ENCODE results near the gene LSAMP.

LSAMP gene

GRCh38 chr3:115918900-115919299, 526.4 kb downstream of the LSAMP start:
- H3K27me3 ChIP-seq (ENCODE audit: insufficient read depth, poor library complexity, severe bottlenecking), result no peaks in the 10 kb centered on the region
- H3K4me1 ChIP-seq (ENCODE audit: insufficient read depth, poor library complexity, severe bottlenecking), result no peaks in the 10 kb centered on the region
- no peak for TF ChIP-seq CTCF (IDR thresholded peaks at IDR 0.05; ENCODE audit: poor library complexity, severe bottlenecking)
- H3K4me3 ChIP-seq (ENCODE audit: severe bottlenecking), result no peak overlapping the region
- no peak for ATAC-seq (ENCODE audit: low read depth)
- H3K27ac ChIP-seq (ENCODE audit: poor library complexity, severe bottlenecking), result no peak overlapping the region
- no peaks in the 10 kb centered on the region for H3K36me3 ChIP-seq (ENCODE audit: low read depth)
- no peak for DNase-seq (ENCODE audit: low spot score)
- H3K9me3 ChIP-seq (ENCODE audit: severe bottlenecking), result no peaks in the 10 kb centered on the region

- H3K27ac ChIP-seq (ENCODE audit: poor library complexity, severe bottlenecking), result no peak overlapping the region
- DNase-seq (ENCODE audit: low spot score) (no peak), ATAC-seq (ENCODE audit: low read depth) (no peak)
- H3K4me1 ChIP-seq (ENCODE audit: insufficient read depth, poor library complexity, severe bottlenecking), result no peaks in the 10 kb centered on the region
- H3K27me3 ChIP-seq (ENCODE audit: insufficient read depth, poor library complexity, severe bottlenecking), result no peaks in the 10 kb centered on the region
- no peaks in the 10 kb centered on the region for H3K36me3 ChIP-seq (ENCODE audit: low read depth)
- TF ChIP-seq CTCF (IDR thresholded peaks at IDR 0.05; ENCODE audit: poor library complexity, severe bottlenecking), result no peak
- no peaks in the 10 kb centered on the region for H3K9me3 ChIP-seq (ENCODE audit: severe bottlenecking)
- H3K4me3 ChIP-seq (ENCODE audit: severe bottlenecking), result no peak overlapping the region
These were observed 528.4 kb downstream of the LSAMP start for GRCh38 chr3:115916866-115917265.

- H3K4me1 ChIP-seq (ENCODE audit: insufficient read depth, poor library complexity, severe bottlenecking), result no peaks in the 10 kb centered on the region
- no peaks in the 10 kb centered on the region for H3K27me3 ChIP-seq (ENCODE audit: insufficient read depth, poor library complexity, severe bottlenecking)
- no peak overlapping the region for H3K27ac ChIP-seq (ENCODE audit: poor library complexity, severe bottlenecking)
- DNase-seq (ENCODE audit: low spot score) (no peak), ATAC-seq (ENCODE audit: low read depth) (no peak)
- H3K4me3 ChIP-seq (ENCODE audit: severe bottlenecking), result no peak overlapping the region
- no peak for TF ChIP-seq CTCF (IDR thresholded peaks at IDR 0.05; ENCODE audit: poor library complexity, severe bottlenecking)
- H3K9me3 ChIP-seq (ENCODE audit: severe bottlenecking), result no peaks in the 10 kb centered on the region
- H3K36me3 ChIP-seq (ENCODE audit: low read depth), result no peaks in the 10 kb centered on the region
These were observed 530.2 kb downstream of the LSAMP start for GRCh38 chr3:115915061-115915460.

GRCh38 chr3:115913069-115913686, 532.1 kb downstream of the LSAMP start:
- H3K27ac ChIP-seq (ENCODE audit: poor library complexity, severe bottlenecking), result no peak overlapping the region
- no peak for DNase-seq (ENCODE audit: low spot score)
- H3K27me3 ChIP-seq (ENCODE audit: insufficient read depth, poor library complexity, severe bottlenecking), result no peaks in the 10 kb centered on the region
- H3K4me3 ChIP-seq (ENCODE audit: severe bottlenecking), result no peak overlapping the region
- ATAC-seq (ENCODE audit: low read depth), result peak; percentile 70
- no peaks in the 10 kb centered on the region for H3K4me1 ChIP-seq (ENCODE audit: insufficient read depth, poor library complexity, severe bottlenecking)
- H3K9me3 ChIP-seq (ENCODE audit: severe bottlenecking), result no peaks in the 10 kb centered on the region
- H3K36me3 ChIP-seq (ENCODE audit: low read depth), result no peaks in the 10 kb centered on the region
- peak; percentile 67 for TF ChIP-seq CTCF (IDR thresholded peaks at IDR 0.05; ENCODE audit: poor library complexity, severe bottlenecking)

GRCh38 chr3:115912372-115912771, 532.9 kb downstream of the LSAMP start:
- Histone ChIP-seq H3K36me3 (ENCODE audit: low read depth) (no peaks in the 10 kb centered on the region), H3K9me3 (ENCODE audit: severe bottlenecking) (no peaks in the 10 kb centered on the region), H3K27ac (ENCODE audit: poor library complexity, severe bottlenecking) (no peak overlapping the region), H3K4me1 (ENCODE audit: insufficient read depth, poor library complexity, severe bottlenecking) (no peaks in the 10 kb centered on the region), H3K4me3 (ENCODE audit: severe bottlenecking) (no peak overlapping the region), H3K27me3 (ENCODE audit: insufficient read depth, poor library complexity, severe bottlenecking) (no peaks in the 10 kb centered on the region)
- no peak for TF ChIP-seq CTCF (IDR thresholded peaks at IDR 0.05; ENCODE audit: poor library complexity, severe bottlenecking)
- DNase-seq (ENCODE audit: low spot score) (no peak), ATAC-seq (ENCODE audit: low read depth) (no peak)

All from RWPE2 (cell line).